ENCODE measurements around the gene PRELID1.

The PRELID1 gene

GRCh38 chr5:177297922-177298321 lies 5.7 kb upstream of the PRELID1 start:
- TF ChIP-seq, protein P1, sequence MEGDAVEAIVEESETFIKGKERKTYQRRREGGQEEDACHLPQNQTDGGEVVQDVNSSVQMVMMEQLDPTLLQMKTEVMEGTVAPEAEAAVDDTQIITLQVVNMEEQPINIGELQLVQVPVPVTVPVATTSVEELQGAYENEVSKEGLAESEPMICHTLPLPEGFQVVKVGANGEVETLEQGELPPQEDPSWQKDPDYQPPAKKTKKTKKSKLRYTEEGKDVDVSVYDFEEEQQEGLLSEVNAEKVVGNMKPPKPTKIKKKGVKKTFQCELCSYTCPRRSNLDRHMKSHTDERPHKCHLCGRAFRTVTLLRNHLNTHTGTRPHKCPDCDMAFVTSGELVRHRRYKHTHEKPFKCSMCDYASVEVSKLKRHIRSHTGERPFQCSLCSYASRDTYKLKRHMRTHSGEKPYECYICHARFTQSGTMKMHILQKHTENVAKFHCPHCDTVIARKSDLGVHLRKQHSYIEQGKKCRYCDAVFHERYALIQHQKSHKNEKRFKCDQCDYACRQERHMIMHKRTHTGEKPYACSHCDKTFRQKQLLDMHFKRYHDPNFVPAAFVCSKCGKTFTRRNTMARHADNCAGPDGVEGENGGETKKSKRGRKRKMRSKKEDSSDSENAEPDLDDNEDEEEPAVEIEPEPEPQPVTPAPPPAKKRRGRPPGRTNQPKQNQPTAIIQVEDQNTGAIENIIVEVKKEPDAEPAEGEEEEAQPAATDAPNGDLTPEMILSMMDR (IDR thresholded peaks at IDR 0.05; ENCODE audit: low read depth, low read length), result no peak
- no peak for DNase-seq (ENCODE audit: low read depth in 2 of 2)
- H3K4me3 ChIP-seq (replicated peaks in 1 of 2; ENCODE audit: low read depth in 2 of 2, low read length in 2 of 2), result no peak overlapping the region

- no peak overlapping the region for H3K4me3 ChIP-seq (replicated peaks in 1 of 2; ENCODE audit: low read depth in 2 of 2, low read length in 2 of 2)
- TF ChIP-seq, protein P1 (IDR thresholded peaks at IDR 0.05; ENCODE audit: low read depth, low read length), result no peak
- no peak for DNase-seq (ENCODE audit: low read depth in 2 of 2)
These were observed 3.9 kb upstream of the PRELID1 start for GRCh38 chr5:177299697-177300096.

DNA sequence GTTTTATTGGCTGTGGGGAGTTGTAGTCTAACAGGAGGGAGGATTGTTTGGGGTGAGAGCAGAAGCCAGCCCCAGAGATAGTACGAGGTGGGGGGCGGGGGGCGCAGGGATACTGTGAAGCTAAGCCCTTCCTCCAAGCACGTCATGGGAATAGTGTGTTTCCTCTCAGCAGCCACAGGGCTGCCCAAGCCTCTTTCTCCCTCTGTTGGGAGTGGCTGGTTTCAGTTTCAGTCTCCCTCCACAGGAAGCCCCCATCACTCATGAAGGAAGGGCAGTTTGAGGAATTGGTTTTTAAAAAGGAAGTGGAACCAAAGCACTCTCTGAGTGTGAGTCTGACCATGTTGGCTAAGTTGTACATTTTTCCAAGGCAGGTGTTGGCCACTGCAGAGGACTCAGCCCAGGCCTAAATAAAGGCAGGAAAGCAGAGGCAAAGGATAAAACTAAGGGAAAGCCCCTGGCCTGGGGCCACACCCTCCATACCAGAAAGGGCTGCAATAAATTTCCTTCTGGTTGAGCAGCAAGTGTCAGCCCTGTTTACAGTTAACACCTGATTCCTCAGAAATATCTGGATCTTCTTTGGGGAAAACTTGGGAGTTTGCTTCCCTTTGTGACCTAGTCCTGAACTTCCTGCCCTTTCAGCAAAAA lies 3.2 kb upstream of the PRELID1 start:
- TF ChIP-seq, protein P1 (IDR thresholded peaks at IDR 0.05; ENCODE audit: low read depth, low read length), result peak; percentile 21
- DNase-seq (ENCODE audit: low read depth in 2 of 2), result peak; percentile 67 to 79
- no peak overlapping the region for H3K4me3 ChIP-seq (replicated peaks in 1 of 2; ENCODE audit: low read depth in 2 of 2, low read length in 2 of 2)

DNA sequence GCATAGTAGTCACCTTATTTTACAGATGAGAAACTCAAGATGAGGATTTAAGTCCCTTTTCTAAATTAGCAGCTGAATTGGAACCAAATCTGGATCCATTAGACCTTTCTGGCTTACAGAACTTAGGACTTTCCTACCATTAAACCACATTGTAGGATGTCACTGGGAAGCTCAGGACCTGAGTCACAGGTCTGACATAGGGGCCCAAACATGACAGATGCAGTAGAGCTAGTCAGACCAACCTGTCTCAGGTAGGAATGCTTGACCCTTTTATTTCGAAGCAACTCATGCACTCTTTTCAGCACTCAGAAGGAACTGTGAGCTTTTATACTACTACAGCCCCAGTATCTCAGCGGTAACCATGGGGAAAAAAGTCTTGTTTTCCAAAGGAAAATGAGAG lies 2.6 kb upstream of the PRELID1 start:
- TF ChIP-seq, protein P1 (IDR thresholded peaks at IDR 0.05; ENCODE audit: low read depth, low read length), result no peak
- no peak for DNase-seq (ENCODE audit: low read depth in 2 of 2)
- H3K4me3 ChIP-seq (replicated peaks in 1 of 2; ENCODE audit: low read depth in 2 of 2, low read length in 2 of 2), result no peak overlapping the region

- H3K4me3 ChIP-seq (replicated peaks in 1 of 2; ENCODE audit: low read depth in 2 of 2, low read length in 2 of 2), result no peak overlapping the region
- TF ChIP-seq, protein P1 (IDR thresholded peaks at IDR 0.05; ENCODE audit: low read depth, low read length), result no peak
- no peak for DNase-seq (ENCODE audit: low read depth in 2 of 2)
These were observed 2.0 kb upstream of the PRELID1 start for GRCh38 chr5:177301503-177302165.

GRCh38 chr5:177302354-177303110 lies 1.1 kb upstream of the PRELID1 start:
- DNase-seq (ENCODE audit: low read depth in 2 of 2), result peak in 1 of 2 donors; percentile 17
- H3K4me3 ChIP-seq (replicated peaks in 1 of 2; ENCODE audit: low read depth in 2 of 2, low read length in 2 of 2), result peak overlapping the region; percentile 92 to 97
- TF ChIP-seq, protein P1 (IDR thresholded peaks at IDR 0.05; ENCODE audit: low read depth, low read length), result peak; percentile 8

Data from cardiac fibroblast (primary cell).